ENCODE results near the gene PDIK1L.

Gene PDIK1L

DNA sequence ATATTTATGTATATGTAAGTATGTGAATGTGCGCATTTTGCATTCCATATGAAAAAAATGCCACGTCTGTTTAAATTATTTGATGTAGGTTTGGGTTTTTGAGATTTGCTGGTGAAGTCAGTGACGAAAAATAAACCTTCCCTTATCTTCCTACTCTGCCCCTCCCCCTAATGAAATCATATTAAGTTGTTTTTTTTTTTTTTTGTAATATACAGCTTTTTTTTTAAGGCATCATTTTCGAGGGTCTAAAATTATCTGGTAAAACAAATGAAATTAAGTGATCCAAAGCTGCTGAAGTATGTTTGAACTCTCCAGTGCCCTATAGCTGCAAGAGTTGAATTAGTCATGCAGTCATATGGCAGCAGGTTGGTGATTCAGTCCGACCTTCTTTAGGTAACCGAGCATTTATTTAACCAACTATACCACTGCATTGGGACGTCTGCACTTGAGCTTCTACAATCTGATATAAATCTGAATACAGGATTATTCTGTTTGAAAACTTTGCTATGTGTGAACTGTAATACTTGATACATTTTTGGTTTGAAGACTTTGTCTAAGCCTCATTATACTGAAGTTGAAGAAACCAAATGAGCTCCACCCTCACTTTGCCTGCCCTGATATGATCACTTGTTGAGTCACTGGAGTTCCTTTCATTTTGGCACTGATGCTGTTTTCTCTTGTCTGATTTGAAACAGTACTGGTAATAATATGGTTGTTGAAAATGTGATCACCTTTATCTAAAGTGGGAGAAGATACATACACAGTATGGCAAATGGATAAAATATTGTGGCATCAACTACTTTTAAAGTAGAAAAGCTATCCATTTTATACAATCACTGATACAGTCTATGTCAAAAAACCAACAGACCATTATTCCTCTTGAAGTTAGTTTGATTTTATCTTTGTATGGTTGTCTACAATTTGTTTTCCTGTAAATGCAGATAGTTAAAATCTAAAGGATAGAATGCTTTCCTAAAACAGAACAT, 11.7 kb downstream of the PDIK1L start:
- no peak for DNase-seq (ENCODE audit: low read depth)

DNA sequence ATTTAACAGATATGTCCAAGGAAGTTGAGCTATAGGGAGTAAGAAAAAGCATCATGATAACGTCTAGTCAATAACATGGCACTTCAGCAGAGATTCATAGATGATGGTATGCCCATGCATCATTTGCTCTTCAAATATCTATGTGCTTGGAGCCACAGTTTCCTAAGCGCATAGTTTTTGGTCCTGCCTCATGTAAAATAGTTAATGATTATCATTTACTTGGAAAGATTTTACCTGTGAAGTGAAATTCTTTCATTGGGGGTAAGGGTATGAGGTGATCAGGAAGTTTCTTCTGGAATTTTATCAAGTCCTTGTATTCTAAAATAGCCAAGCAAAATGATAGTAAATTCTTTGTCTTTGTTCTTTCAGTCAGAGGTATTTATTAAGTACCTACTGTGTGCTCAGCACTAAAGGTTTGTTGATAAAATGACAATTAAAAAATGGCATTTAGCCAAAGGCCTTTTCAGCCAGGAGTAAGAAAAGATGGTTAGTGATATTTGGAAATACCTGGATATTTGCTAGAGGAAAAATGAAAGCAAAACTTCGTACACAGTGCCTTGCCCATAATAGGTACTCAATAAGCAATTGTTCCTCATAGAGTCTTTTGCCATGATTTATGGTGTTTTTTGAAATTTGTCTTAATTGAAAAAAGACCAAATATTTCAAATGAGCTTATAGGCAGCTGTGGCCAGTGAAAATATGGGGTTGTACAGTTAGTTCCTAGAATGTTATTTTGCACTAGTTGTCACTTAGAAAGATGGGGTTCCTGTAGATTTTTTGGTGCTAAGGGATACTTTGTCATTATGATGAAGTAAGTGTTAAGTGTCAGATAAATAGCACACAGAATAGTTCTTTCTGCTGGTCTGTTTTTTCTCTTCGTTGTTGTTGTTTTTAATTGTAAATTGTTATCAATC, 13.1 kb downstream of the PDIK1L start:
- no peak for DNase-seq (ENCODE audit: low read depth)

DNA sequence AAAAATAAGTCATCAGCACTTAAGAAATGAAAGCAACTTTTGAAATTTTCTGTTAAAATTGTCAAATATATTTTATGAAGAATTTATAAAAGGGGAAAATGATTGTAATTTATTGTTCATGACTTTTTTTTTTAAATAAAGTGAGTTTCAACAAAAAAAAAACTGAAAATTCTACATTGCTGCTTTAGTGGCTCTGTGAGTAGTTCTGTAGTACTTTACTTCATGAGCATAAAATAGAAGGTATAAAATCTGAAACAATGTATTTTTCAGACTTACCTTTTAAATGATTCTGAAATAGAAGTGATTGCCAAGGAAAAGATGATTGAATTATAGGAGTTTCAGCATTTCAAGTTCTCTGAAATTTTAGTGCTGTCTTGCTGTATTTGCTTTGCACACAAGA, 13.8 kb downstream of the PDIK1L start:
- DNase-seq (ENCODE audit: low read depth) = no peak

DNA sequence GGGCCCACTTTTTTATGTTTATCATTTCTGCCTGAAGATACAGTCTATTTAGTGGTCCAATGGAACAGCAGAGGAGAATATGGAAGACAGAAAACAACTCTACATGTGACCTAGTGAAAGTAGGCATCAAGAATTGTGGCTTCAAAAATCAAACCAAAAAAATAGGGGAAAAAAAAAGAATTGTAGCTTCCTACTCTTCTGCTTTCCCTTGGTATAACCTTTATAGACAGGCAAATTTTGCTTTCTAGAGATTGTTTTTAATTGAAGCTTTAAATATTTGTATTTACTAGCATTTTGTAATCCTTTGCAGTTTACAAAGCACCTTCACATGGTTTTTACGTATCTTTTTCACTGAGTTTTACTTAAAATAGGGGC, 14.3 kb downstream of the PDIK1L start:
- no peak for DNase-seq (ENCODE audit: low read depth)

DNA sequence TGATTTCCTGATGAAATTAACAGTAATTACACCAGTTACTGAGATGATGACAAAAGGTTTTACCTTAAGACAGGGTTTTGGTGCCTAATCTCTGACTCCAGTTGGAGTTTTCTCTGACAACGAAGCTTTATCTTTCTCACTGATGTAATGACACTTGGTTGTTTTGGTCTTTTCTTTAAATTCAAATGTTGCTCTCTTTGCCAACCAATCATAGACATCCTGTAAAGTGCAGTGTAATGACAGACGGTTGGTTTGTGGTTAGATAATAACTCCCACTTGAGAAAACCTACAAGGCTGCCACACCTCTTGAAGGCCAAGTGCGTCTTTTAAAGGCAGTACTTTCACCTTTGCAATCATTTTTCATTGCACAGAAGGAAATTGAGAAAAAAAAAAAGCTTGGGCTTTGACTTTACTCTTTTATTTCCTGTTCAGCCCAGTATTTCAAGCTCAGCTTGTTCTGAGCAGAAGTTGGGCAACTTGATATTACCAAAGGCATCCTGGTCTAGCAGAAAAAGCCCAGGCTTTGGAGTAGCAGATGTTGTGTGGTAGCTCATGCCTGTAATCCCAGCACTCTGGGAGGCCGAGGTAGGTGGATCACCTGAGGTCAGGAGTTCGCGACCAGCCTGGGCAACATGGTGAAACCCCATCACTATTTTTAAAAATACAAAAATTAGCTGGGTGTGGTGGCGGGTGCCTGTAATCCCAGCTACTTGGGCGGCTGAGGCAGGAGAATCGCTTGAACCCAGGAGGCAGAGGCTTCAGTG, 14.9 kb downstream of the PDIK1L start:
- no peak for DNase-seq (ENCODE audit: low read depth)

DNA sequence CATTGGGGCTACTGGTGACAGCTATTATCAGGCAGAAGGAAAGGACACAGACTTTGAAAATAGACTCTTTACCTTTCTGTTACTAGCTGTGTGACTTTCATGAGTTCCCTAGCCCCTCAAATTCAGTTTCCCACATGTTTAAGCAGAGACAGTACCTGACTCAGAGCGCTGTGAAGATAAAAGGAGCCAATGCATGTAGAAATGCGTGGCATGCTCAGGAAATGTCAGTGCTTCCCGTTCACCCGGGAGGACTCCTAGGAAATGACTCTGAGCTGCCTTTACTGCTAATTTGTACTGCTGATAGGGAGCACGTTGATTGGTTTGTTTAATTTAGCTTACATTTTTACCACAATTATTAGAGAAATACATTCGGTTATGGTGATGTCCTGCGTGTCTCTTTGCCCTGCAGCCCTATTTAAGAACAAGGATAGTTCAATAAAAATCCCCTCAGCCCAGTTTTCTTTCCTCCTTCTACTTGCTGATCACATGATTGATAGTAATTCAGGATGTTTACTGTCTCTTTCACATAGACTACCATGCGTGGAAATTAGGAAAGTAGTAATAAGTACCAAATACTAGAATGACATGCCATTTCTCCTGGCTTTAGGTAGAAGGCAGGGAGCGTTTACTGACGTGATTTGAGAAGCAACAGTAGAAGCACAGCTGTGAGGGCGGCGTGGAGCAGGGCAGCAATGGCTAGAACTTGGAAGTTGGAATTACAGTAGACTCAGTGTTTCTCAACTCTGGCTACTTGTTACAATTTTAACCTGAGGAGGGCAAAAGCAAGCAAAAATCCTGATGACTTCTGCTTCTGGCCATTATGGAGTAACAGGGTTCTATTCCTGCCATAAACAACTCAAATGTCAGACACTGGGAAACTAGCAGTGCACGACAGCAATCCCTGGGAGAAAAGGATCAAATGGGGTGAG, 15.9 kb downstream of the PDIK1L start:
- no peak for DNase-seq (ENCODE audit: low read depth)

DNA sequence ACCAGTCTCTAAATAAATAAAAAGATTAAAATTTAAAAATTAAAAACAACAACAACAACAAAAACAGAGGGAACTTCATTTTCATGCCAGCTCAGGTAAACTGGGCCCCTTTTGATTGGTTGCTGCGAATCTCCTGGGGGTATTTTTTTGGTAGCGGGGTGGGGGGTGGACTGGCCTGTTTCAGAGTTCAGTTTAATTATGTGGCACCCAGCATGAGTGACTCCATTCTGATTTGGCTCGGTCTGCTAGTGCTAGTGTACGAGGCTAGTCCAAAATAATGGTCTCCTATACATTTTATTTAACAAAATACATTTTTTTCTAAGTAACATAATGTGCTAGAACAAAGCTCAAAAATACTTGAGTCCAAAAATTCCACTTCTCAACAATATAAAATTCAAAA, 18.2 kb downstream of the PDIK1L start:
- no peak for DNase-seq (ENCODE audit: low read depth)

DNA sequence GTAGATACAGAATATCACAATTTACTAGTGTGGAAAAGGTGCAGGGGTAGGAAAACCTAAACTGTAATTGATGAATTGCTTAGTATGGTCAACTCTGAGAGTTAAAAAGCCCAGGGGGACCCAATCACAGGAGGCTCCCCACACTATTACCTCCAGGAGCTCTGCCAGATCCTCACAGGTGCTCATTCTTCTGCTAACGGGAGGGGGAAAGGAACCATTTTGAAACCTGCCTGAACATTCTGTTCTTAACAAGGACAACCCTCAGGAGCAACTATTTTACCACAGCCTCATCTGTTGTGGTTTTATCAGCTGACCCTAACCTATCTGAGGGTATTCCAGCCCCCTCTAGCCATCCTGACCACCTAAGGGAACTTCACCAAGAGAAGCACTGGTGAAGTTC, 19.1 kb downstream of the PDIK1L start:
- no peak for DNase-seq (ENCODE audit: low read depth)

DNA sequence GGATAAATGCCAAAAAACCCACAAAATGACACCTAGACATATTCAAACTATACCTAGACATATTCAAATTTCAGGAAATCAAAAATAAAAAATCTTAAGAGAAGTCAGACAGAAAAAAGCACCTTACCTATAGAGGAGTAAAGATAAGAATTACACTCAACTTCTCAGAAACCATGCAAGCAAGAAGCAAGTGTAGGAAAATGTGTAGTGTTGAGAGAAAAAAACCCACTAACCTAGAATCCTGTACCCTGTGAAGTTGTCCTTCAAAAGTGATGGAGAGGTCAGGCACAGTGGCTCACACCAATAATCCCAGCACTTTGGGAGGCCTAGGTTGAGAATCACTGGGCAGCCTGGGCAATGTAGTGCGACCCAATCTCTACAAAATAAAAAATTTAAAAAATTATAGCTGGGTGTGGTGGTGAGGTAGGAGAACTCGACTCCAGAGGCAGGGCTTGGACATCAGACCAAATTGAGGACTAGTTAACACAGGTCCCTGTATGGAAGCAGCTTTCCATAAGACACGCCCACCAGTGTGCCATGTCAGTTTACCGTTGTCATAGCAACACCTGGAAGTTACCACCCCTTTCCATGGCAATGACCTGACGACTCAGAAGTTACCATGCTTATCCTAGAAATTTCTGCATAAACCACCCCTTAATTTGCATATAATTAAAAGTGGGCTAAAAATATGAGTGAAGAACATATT, 20.7 kb downstream of the PDIK1L start:
- no peak for DNase-seq (ENCODE audit: low read depth)

DNA sequence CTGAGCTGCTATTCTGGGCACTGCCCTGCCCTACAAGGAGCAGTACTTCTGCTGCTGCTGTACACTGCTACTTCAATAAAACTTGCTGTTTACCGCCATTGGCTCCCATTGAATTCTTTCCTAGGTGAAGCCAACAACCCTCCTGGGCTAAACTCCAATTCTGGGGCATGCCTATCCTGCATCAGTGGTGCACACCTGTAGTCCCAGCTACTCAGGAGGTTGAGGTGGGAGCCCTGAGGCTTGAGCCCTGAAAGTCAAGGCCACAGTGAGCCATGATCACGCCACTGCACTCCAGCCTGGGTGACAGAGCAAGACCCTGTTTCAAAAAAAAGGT, 21.2 kb downstream of the PDIK1L start:
- no peak for DNase-seq (ENCODE audit: low read depth)

DNA sequence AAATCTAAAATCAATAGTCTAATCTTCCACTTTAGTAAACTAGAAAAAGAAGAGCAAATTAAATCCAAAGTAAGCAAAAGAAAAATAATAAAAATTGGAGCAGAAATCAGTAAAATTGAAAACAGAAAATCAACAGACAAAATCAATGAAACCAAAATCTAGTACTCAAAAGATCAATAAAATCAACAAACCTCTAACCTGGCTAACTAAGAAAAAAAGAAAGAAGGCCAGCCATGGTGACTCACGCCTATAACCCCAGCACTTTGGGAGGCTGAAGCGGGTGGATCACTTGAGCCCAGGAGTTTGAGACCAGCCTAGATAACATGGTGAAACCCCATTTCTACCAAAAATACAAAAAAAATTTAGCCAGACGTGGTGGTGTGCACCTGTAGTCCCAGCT, 22.8 kb downstream of the PDIK1L start:
- DNase-seq (ENCODE audit: low read depth) = no peak

DNA sequence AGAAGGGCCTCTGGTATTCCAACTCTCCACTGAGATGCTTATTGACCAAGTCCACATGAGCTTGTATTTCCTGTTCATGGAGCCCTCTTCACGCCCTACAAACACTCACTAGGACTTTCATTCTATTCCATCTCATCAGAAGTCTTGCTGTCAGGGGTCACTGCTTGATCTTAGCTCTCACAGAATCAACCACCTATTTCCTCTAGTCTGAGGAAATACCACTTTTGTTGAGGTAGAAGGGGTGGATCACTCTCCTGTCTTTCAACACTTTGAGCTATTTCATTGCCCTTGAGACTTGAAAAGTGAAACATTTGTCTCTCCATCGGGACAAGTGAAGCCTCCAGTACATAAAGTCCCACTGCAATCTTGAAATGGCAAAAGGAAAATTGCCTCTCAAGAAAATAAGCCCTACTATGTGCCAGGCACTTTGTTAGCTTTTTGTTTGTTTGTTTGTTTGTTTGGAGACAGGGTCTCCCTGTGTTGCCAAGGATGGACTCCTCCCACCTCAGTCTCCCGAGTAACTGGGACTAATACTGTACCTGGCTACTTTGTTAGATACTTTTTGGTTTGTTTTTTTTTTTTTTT, 27.4 kb downstream of the PDIK1L start:
- DNase-seq (ENCODE audit: low read depth) = no peak

DNA sequence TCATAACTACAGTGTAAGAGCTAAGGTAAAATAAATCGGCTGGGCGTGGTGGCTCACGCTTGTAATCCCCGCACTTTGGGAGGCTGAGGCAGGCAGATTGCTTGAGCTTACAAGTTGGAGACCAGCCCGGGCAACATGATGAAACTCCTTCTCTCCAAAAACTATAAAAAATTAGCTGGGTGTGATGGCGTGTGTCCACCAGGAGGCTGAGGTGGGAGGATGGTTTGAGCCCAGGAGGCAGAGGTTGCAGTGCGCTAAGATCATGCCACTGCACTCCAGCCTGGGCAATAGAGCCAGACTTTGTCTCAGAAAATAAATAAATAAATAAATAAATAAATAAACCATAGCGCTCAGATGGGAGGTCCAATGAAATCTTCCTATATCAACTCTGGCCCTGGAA, 30.5 kb downstream of the PDIK1L start:
- DNase-seq (ENCODE audit: low read depth) = no peak

DNA sequence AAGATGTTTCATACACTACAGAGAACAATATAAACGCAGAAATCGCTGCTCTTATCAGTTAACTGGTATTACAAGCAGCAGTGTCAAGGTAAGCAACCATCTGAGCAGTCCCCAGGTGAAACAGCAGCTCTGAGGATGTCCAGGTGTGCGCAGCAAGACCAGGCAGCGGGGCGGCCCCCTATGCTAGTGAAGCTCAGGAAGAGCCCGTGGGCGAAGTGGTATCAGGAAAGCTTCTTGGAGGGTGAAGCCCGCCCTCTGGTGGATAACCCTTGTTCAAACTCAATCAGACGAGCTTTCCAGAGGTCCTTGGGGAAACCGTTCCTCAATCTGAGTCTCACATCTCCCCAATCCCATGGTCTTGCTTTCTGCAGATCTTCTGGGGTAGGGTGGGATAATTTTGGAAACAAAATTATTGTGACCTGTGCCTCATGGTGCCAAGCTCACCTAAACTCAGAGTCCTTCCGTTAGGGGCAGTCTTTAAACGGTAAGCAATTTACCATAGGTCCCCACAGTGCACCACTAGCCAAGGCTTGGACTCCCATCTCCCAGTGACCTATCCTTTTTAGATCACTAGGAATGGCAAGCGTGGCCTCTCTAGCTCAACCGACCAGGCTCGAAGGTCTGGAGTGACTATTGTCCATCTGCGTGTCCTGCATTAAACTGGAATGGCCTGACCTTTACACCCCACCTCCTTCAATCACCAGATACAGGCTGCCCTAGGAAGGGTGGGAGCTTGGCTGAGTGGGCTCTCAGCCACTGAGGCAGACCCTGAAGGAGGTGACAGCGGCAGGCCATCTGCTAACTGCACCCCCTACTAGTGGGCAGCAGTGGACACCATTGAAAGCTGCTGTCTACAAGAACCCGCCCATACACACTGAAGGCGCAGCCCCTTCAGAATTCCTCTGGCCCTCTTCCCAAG, 33.7 kb downstream of the PDIK1L start:
- DNase-seq (ENCODE audit: low read depth) = peak; percentile 54

DNA sequence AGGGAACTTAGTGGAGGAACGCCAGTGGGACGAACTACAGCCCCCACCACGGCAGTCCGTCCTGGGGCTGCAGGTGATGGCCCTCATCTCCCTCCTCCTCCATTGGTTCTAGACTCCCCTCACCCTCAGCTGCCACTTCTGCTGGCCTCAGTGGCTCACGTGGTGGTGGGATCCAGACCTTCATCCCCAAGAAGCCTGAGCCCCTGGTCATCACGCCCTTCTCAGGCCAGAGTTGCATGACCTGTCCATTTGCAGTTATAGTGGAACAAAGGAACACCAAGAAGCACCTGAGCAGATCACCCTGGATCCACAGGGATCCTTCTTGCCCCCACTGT, 34.3 kb downstream of the PDIK1L start:
- DNase-seq (ENCODE audit: low read depth) = no peak

DNA sequence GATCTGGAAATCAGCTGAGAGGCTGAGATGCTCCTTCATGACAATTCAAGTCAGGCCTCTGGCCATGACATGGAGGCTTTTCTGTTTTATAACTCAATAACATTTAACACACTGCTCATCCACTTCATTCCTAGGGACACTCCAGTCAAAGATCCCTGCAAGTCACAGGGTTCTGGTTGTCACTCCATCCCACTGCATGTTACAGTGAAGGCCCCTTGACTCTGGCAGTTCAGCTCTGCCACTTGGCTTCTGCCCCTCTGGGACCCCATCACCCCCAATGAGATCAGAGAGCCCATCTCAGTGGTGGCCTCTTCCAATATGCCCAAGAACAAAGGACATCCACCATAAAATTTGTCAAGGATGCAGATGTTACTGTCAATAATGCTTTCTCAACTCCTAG, 37.3 kb downstream of the PDIK1L start:
- DNase-seq (ENCODE audit: low read depth) = no peak

DNA sequence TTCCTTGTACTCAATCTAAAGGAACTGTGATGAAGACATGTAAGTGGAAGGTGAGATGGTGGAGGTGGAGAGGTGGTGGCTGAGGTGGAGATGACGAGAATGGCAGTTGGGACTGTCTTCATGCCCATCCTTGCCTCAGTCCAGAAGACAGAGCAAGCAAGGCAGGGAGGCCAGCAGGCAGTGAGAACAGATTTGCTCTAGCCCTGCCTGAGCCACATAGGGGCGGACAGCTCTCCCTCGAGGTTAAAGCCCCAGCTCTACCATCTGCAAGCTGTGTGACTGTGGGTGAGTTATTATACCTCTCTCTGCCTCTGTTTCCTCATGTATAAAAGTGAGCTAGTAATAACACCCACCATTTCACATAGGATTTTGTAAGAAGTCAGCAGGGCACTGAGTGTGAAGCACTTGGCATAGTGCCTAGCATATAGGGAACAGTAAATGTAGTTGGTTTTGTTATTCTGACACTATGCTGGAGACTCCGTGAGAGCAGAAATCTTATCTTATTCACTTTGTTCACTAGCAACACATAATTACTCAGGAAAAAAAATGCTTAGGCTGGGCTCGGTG, 42.4 kb downstream of the PDIK1L start:
- DNase-seq (ENCODE audit: low read depth) = no peak

DNA sequence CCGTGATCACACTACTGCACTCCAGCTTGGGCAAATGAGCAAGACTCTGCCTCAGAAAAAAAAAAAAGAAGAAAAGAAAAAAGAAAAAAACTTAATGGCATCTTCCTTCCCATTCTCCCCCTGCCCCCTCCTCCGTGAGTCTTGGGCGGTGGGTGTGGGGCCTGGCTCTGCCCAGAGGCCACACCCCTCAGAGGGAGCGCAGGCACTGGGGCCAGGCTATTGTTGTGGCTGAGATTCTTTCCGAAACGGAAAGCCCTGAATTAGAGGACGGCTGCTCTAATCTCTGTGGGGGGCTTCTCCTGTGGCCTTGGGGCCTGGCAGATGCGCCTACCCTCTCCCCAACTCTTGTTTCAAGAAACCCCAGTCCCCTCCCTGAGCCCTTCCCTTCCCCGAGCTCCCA, 43.1 kb downstream of the PDIK1L start:
- no peak for DNase-seq (ENCODE audit: low read depth)

All from GM04504 (cell line).